Naive thymus-derived CD4-positive, alpha-beta T cell (primary cell): Measurements from ENCODE around the gene DRAP1. TPM values are rescaled to one million over a fixed set of nuclear protein-coding genes. Genes with fewer than 3 reads are reported as not detected.

Experiments
- ATAC-seq: fragments of 150-1000 bp; cut with Tn5 transposase; 2 replicates; pipeline ENCODE4 v1.10.0; 2021; ENCODE audit warnings: mild to moderate bottlenecking, moderate library complexity
- CTCF ChIA-PET: fragments of 350-600 bp; sonication (Branson Sonifier 250); formaldehyde crosslinking; loops from one replicate; lab custom pipeline; 2021; ENCODE audit warnings: antibody characterized with exemption; lab: Charles Lee
- POLR2A ChIA-PET: fragments of 350-600 bp; sonication (Branson Sonifier 250); formaldehyde crosslinking; loops from one replicate; lab custom pipeline; 2021; ENCODE audit warnings: antibody characterized with exemption, inconsistent platforms; lab: Charles Lee
- DNase-seq, 9 donors: peaks; one replicate each; pipeline versions ENCODE4 v3.0.0 to v3.0.0-alpha.2; 2020 to 2022; ENCODE audit warnings: mixed read lengths in 1 of 9
- H3K27ac ChIP-seq: one replicate; pipeline ENCODE4 v1.7.0; 2013; ENCODE audit warnings: mild to moderate bottlenecking, low read depth, low read length, moderate library complexity
- H3K27me3 ChIP-seq, 2 donors: one replicate each; pipeline ENCODE4 v1.7.0; 2013; ENCODE audit warnings: low read length in 2 of 2, mild to moderate bottlenecking in 2 of 2, moderate library complexity in 2 of 2; ENCODE audit not compliant: control insufficient read depth in 2 of 2, insufficient read depth in 2 of 2
- H3K36me3 ChIP-seq, 3 experiments: 1 replicate in 2 of 3; 2 replicates in 1 of 3; pipeline ENCODE4 v1.7.0; 2013; ENCODE audit warnings: low read length in 3 of 3, mild to moderate bottlenecking in 3 of 3, moderate library complexity in 1 of 3; ENCODE audit not compliant: insufficient read depth in 3 of 3, control insufficient read depth in 2 of 3
- H3K4me1 ChIP-seq, 2 donors: one replicate each; pipeline ENCODE4 v1.7.0; 2013; ENCODE audit warnings: low read length in 2 of 2, mild to moderate bottlenecking in 2 of 2, moderate library complexity in 1 of 2; ENCODE audit not compliant: control insufficient read depth in 2 of 2, insufficient read depth in 2 of 2
- H3K4me3 ChIP-seq: 2 replicates; pipeline ENCODE4 v1.7.0; 2013; ENCODE audit warnings: mild to moderate bottlenecking, low read length
- H3K9me3 ChIP-seq, 3 experiments: 1 replicate in 2 of 3; 2 replicates in 1 of 3; pipeline ENCODE4 v1.7.0; 2013; ENCODE audit warnings: low read length in 3 of 3; ENCODE audit not compliant: control insufficient read depth in 2 of 3
- H3K27ac Mint-ChIP-seq, 9 donors: one replicate each; pipeline ENCODE4 v1.8.0; 2020 to 2022; ENCODE audit warnings: mixed read lengths in 9 of 9, mild to moderate bottlenecking in 8 of 9, moderate library complexity in 5 of 9, inconsistent platforms in 2 of 9
- H3K27me3 Mint-ChIP-seq, 5 donors: one replicate each; pipeline ENCODE4 v1.8.0; 2021 to 2022; ENCODE audit warnings: mixed read lengths in 5 of 5, mild to moderate bottlenecking in 1 of 5
- H3K36me3 Mint-ChIP-seq, 5 donors: one replicate each; pipeline ENCODE4 v1.8.0; 2020 to 2022; ENCODE audit warnings: mixed read lengths in 5 of 5, mild to moderate bottlenecking in 3 of 5, inconsistent platforms in 1 of 5
- H3K4me1 Mint-ChIP-seq, 7 donors: one replicate each; pipeline ENCODE4 v1.8.0; 2020 to 2022; ENCODE audit warnings: mixed read lengths in 7 of 7, mild to moderate bottlenecking in 3 of 7, inconsistent platforms in 1 of 7
- H3K4me3 Mint-ChIP-seq, 10 donors: one replicate each; pipeline ENCODE4 v1.8.0; 2020 to 2022; ENCODE audit warnings: mild to moderate bottlenecking in 10 of 10, mixed read lengths in 10 of 10, moderate library complexity in 6 of 10, inconsistent platforms in 2 of 10
- H3K9me3 Mint-ChIP-seq, 11 donors: one replicate each; pipeline ENCODE4 v1.8.0; 2020 to 2022; ENCODE audit warnings: mixed read lengths in 11 of 11, mild to moderate bottlenecking in 4 of 11, inconsistent platforms in 1 of 11, moderate library complexity in 1 of 11
- intact Hi-C, 2 donors: fragments of 100-400 bp; cut with micrococcal nuclease; formaldehyde crosslinking; loops; one replicate each; pipeline ENCODE4 v1.15.1; 2023
- polyA plus RNA-seq, 2 donors: library from polyadenylated mRNA; unstranded; fragments of 300-500 nt; fragmentation: Illumina TruSeq; gene quantifications; one replicate each; pipeline ENCODE4 v1.2.3, GENCODE V29; 2021
- total RNA-seq, 6 experiments: library from RNA in 5 of 6; stranded (reverse) in 5 of 6; gene quantifications; 1 replicate in 5 of 6; 2 replicates in 1 of 6; pipeline ENCODE4 v1.2.3 and lab custom pipeline; 2021 to 2026

The DRAP1 gene
- total and polyA plus RNA-seq, 7 experiments from 2014 or later: 72.6 to 166 (median 82.7) TPM

- ChIA-PET POLR2A (no interaction called here), CTCF (interaction anchor here (0.7 to 1.0 kb wide), 4 partner anchors 16 to 537 kb away, joined by 3 to 4 read pairs (median 3); partner anchors contain the start of genes C11orf68 and DPP3)
- no peak for DNase-seq
- no peak overlapping the region for H3K4me3 ChIP-seq
- no peaks in the 10 kb centered on the region for H3K9me3 ChIP-seq
- H3K27ac ChIP-seq: no peak overlapping the region
- Mint-ChIP-seq H3K4me3 (no peak overlapping the region), H3K36me3 (no peaks in the 10 kb centered on the region), H3K9me3 (peaks cover 0 to 2% (median 0%) of the 10 kb centered on the region in 11 donors), H3K27me3 (peaks cover 0 to 13% (median 0%) of the 10 kb centered on the region in 5 donors), H3K27ac (peak overlapping the region in 2 of 9 donors; percentile 20 to 26), H3K4me1 (peaks cover 0 to 8% (median 0%) of the 10 kb centered on the region in 7 donors)
- H3K27me3 ChIP-seq: no peaks in the 10 kb centered on the region
- ATAC-seq: no peak
- H3K4me1 ChIP-seq: no peaks in the 10 kb centered on the region
- no peaks in the 10 kb centered on the region for H3K36me3 ChIP-seq
- intact Hi-C loops: no loop called here
Observed at GRCh38 chr11:65942531-65942930, 23.3 kb downstream of the DRAP1 start.

- POLR2A ChIA-PET: interaction anchor here (0.7 to 1.2 kb wide), 3 partner anchors 13 to 397 kb away, joined by 3 to 4 read pairs (median 3); no protein-coding TSS in a partner anchor
- H3K4me3 Mint-ChIP-seq: no peak overlapping the region
Observed at GRCh38 chr11:65944191-65944590, 25.0 kb downstream of the DRAP1 start.

GRCh38 chr11:65944767-65945166 lies 25.5 kb downstream of the DRAP1 start:
- ChIA-PET POLR2A (no interaction called here), CTCF (no interaction called here)
- Mint-ChIP-seq H3K9me3 (peaks cover 0 to 2% (median 0%) of the 10 kb centered on the region in 11 donors), H3K27ac (no peak overlapping the region), H3K4me3 (no peak overlapping the region), H3K4me1 (peaks cover 0 to 8% (median 0%) of the 10 kb centered on the region in 7 donors), H3K27me3 (peaks cover 0 to 11% (median 0%) of the 10 kb centered on the region in 5 donors), H3K36me3 (no peaks in the 10 kb centered on the region)
- intact Hi-C loops: no loop called here
- no peaks in the 10 kb centered on the region for H3K27me3 ChIP-seq
- no peaks in the 10 kb centered on the region for H3K36me3 ChIP-seq
- no peak overlapping the region for H3K27ac ChIP-seq
- H3K4me1 ChIP-seq: no peaks in the 10 kb centered on the region
- no peaks in the 10 kb centered on the region for H3K9me3 ChIP-seq
- DNase-seq: no peak
- no peak overlapping the region for H3K4me3 ChIP-seq
- ATAC-seq: no peak

More at GRCh38 chr11:65944191-65944590, 25.0 kb downstream of the DRAP1 start:
- Histone ChIP-seq H3K4me3 (no peak overlapping the region), H3K27ac (no peak overlapping the region), H3K9me3 (no peaks in the 10 kb centered on the region), H3K27me3 (no peaks in the 10 kb centered on the region), H3K36me3 (no peaks in the 10 kb centered on the region), H3K4me1 (no peaks in the 10 kb centered on the region)
- CTCF ChIA-PET: no interaction called here
- H3K9me3 Mint-ChIP-seq: peaks cover 0 to 2% (median 0%) of the 10 kb centered on the region in 11 donors
- H3K4me1 Mint-ChIP-seq: peaks cover 0 to 8% (median 0%) of the 10 kb centered on the region in 7 donors
- intact Hi-C loops: no loop called here
- peaks cover 0 to 11% (median 0%) of the 10 kb centered on the region in 5 donors for H3K27me3 Mint-ChIP-seq
- H3K27ac Mint-ChIP-seq: no peak overlapping the region
- ATAC-seq (no peak), DNase-seq (no peak)
- no peaks in the 10 kb centered on the region for H3K36me3 Mint-ChIP-seq

GRCh38 chr11:65945430-65945911 lies 26.2 kb downstream of the DRAP1 start, which contains the start of gene TSGA10IP:
Gene TSGA10IP, plus strand, starts transcription at chr11:65945480. Its CDS starts 196 bp downstream, at chr11:65945676.
- POLR2A ChIA-PET: interaction anchor here (0.5 to 1.0 kb wide), 2 partner anchors 10 to 18 kb away, joined by 3 to 5 read pairs; no protein-coding TSS in a partner anchor
- intact Hi-C loops: no loop called here
- H3K27me3 Mint-ChIP-seq: peaks cover 0 to 8% (median 0%) of the 10 kb centered on the region in 5 donors
- peaks cover 0 to 6% (median 0%) of the 10 kb centered on the region in 7 donors for H3K4me1 Mint-ChIP-seq
- Histone ChIP-seq H3K36me3 (no peaks in the 10 kb centered on the region), H3K4me1 (no peaks in the 10 kb centered on the region), H3K4me3 (no peak within 1 kb of the TSS), H3K9me3 (no peaks in the 10 kb centered on the region), H3K27me3 (no peaks in the 10 kb centered on the region), H3K27ac (no peak within 1 kb of the TSS)
- no peak within 1 kb of the TSS for H3K4me3 Mint-ChIP-seq
- H3K27ac Mint-ChIP-seq: no peak within 1 kb of the TSS
- CTCF ChIA-PET: interaction anchor here (0.5 kb wide), 1 partner anchor 36 kb away, joined by 4 read pairs; no protein-coding TSS in a partner anchor
- peaks cover 0 to 2% (median 0%) of the 10 kb centered on the region in 11 donors for H3K9me3 Mint-ChIP-seq
- ATAC-seq (no peak), DNase-seq (no peak)
- H3K36me3 Mint-ChIP-seq: no peaks in the 10 kb centered on the region

- intact Hi-C loops: no loop called here
- CTCF ChIA-PET: interaction anchor here (0.5 kb wide), 1 partner anchor 37 kb away, joined by 4 read pairs; no protein-coding TSS in a partner anchor
- Histone ChIP-seq H3K36me3 (no peaks in the 10 kb centered on the region), H3K27ac (no peak overlapping the region), H3K9me3 (no peaks in the 10 kb centered on the region), H3K4me3 (no peak overlapping the region), H3K4me1 (no peaks in the 10 kb centered on the region), H3K27me3 (no peaks in the 10 kb centered on the region)
- ATAC-seq (no peak), DNase-seq (no peak)
- Mint-ChIP-seq H3K27ac (no peak overlapping the region), H3K27me3 (peaks cover 0 to 10% (median 0%) of the 10 kb centered on the region in 5 donors), H3K36me3 (no peaks in the 10 kb centered on the region), H3K4me3 (no peak overlapping the region), H3K4me1 (peaks cover 0 to 5% (median 0%) of the 10 kb centered on the region in 7 donors), H3K9me3 (peaks cover 0 to 2% (median 0%) of the 10 kb centered on the region in 11 donors)
- POLR2A ChIA-PET: interaction anchor here (0.5 to 1.0 kb wide), 2 partner anchors 9 to 39 kb away, joined by 3 to 5 read pairs; no protein-coding TSS in a partner anchor
Observed at GRCh38 chr11:65945941-65946558, 26.8 kb downstream of the DRAP1 start.

DNA sequence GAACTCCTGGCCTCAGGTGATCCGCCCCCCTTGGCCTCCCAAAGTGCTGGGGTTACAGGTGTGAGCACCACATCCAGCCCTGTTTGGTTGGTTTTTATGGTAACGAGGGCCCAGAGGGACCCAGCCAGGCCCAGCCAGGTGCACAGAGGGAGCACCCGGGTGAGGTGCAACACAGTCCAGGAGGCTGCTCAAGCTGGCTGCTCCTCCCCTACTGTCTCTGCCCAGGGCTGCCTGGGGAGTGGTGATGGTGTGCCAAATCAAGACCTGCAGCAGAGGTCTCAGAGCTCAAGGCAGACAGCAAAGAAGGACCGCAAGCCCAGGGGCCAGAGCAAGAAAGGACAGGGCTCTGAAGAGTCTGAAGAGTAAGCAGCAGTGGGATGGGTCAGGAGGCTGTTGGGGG lies 27.4 kb downstream of the DRAP1 start:
- Mint-ChIP-seq H3K27me3 (peaks cover 0 to 10% (median 0%) of the 10 kb centered on the region in 5 donors), H3K27ac (no peak overlapping the region), H3K4me1 (peaks cover 0 to 4% (median 0%) of the 10 kb centered on the region in 7 donors), H3K36me3 (no peaks in the 10 kb centered on the region), H3K9me3 (peaks cover 0 to 2% (median 0%) of the 10 kb centered on the region in 11 donors), H3K4me3 (no peak overlapping the region)
- Histone ChIP-seq H3K4me1 (no peaks in the 10 kb centered on the region), H3K27ac (no peak overlapping the region), H3K27me3 (no peaks in the 10 kb centered on the region), H3K9me3 (no peaks in the 10 kb centered on the region), H3K36me3 (no peaks in the 10 kb centered on the region), H3K4me3 (no peak overlapping the region)
- DNase-seq (no peak), ATAC-seq (no peak)
- POLR2A ChIA-PET: interaction anchor here (0.5 to 1.0 kb wide), 2 partner anchors 8 to 39 kb away, joined by 3 to 5 read pairs; no protein-coding TSS in a partner anchor
- intact Hi-C loops: no loop called here
- CTCF ChIA-PET: no interaction called here
